CD14-positive monocyte (primary cell): ENCODE data around the gene MTF1. TPM values are rescaled to one million over a fixed set of nuclear protein-coding genes. Genes with fewer than 3 reads are reported as not detected.

ENCODE experiments used
- DNase-seq, 3 donors: peaks; one replicate each; pipeline ENCODE4 v3.0.0-alpha.2; 2011 to 2022
- H2AFZ ChIP-seq: 2 replicates; pipeline ENCODE4 v1.6.0; 2012; ENCODE audit warnings: mild to moderate bottlenecking, low read depth, low read length, inconsistent platforms; ENCODE audit not compliant: insufficient read depth, poor library complexity, severe bottlenecking
- H3K27ac ChIP-seq, 2 donors: 1 replicate in 1 of 2; 2 replicates in 1 of 2; pipeline ENCODE4 v1.5.1; 2012 to 2013; ENCODE audit warnings: low read length in 2 of 2, control low read depth in 1 of 2, inconsistent platforms in 1 of 2, low read depth in 1 of 2, mild to moderate bottlenecking in 1 of 2
- H3K27me3 ChIP-seq, 2 donors: one replicate each; pipeline versions ENCODE4 v1.6.0 to v1.6.1; 2011 to 2013; ENCODE audit warnings: low read length in 2 of 2; ENCODE audit not compliant: control insufficient read depth in 2 of 2, insufficient read depth in 2 of 2
- H3K36me3 ChIP-seq, 2 donors: replicated peaks in 1 of 2; 1 replicate in 1 of 2; 2 replicates in 1 of 2; pipeline versions ENCODE4 v1.5.1 to v1.6.1; 2012 to 2013; ENCODE audit warnings: low read length in 2 of 2, control low read depth in 1 of 2, inconsistent platforms in 1 of 2, mild to moderate bottlenecking in 1 of 2; ENCODE audit not compliant: insufficient read depth in 2 of 2, control insufficient read depth in 1 of 2
- H3K4me1 ChIP-seq, 2 donors: 1 replicate in 1 of 2; 2 replicates in 1 of 2; pipeline versions ENCODE4 v1.5.1 to v1.6.1; 2012 to 2013; ENCODE audit warnings: low read length in 2 of 2, control low read depth in 1 of 2, inconsistent platforms in 1 of 2, mild to moderate bottlenecking in 1 of 2, moderate library complexity in 1 of 2; ENCODE audit not compliant: insufficient read depth in 2 of 2, control insufficient read depth in 1 of 2
- H3K4me2 ChIP-seq: replicated peaks from 2 replicates; pipeline ENCODE3; 2012; ENCODE audit warnings: low read length, moderate library complexity, mild to moderate bottlenecking; ENCODE audit not compliant: poor library complexity, severe bottlenecking; ENCODE audit errors: extremely low read depth
- H3K4me3 ChIP-seq, 3 experiments: fragments of 200-600 bp in 1 of 3; sonication (generic) in 1 of 3; replicated peaks in 1 of 3; 1 replicate in 2 of 3; 2 replicates in 1 of 3; pipeline ENCODE4 v1.5.1; 2011 to 2013; ENCODE audit warnings: low read length in 3 of 3, mild to moderate bottlenecking in 3 of 3, control low read depth in 2 of 3, low read depth in 2 of 3, inconsistent platforms in 1 of 3, moderate library complexity in 1 of 3
- H3K79me2 ChIP-seq: 2 replicates; pipeline ENCODE4 v1.6.0; 2012; ENCODE audit warnings: mild to moderate bottlenecking, control low read depth, inconsistent platforms, low read length, moderate library complexity; ENCODE audit not compliant: insufficient read depth
- H3K9ac ChIP-seq: 2 replicates; pipeline ENCODE4 v1.6.0; 2017; ENCODE audit warnings: low read length, mild to moderate bottlenecking; ENCODE audit not compliant: insufficient read depth, poor library complexity, severe bottlenecking
- H3K9me3 ChIP-seq, 2 donors: replicated peaks in 1 of 2; 1 replicate in 1 of 2; 2 replicates in 1 of 2; pipeline versions ENCODE4 v1.5.1 to v1.6.1; 2012 to 2013; ENCODE audit warnings: low read length in 2 of 2, control low read depth in 1 of 2; ENCODE audit not compliant: control insufficient read depth in 1 of 2, insufficient read depth in 1 of 2
- H4K20me1 ChIP-seq: 2 replicates; pipeline ENCODE4 v1.6.0; 2012; ENCODE audit warnings: mild to moderate bottlenecking, low read length, control low read depth, moderate library complexity; ENCODE audit not compliant: insufficient read depth
- H3K27ac Mint-ChIP-seq, 7 donors: one replicate each; pipeline ENCODE4 v1.8.0; 2020; ENCODE audit warnings: mild to moderate bottlenecking in 7 of 7, mixed read lengths in 7 of 7, moderate library complexity in 6 of 7, inconsistent platforms in 2 of 7
- H3K27me3 Mint-ChIP-seq, 3 donors: one replicate each; pipeline ENCODE4 v1.8.0; 2021 to 2022; ENCODE audit warnings: low read depth in 3 of 3, mild to moderate bottlenecking in 3 of 3, mixed read lengths in 3 of 3, moderate library complexity in 3 of 3, inconsistent platforms in 1 of 3
- H3K36me3 Mint-ChIP-seq, 2 donors: one replicate each; pipeline ENCODE4 v1.8.0; 2020; ENCODE audit warnings: mixed read lengths in 2 of 2, inconsistent platforms in 1 of 2, mild to moderate bottlenecking in 1 of 2
- H3K4me1 Mint-ChIP-seq: one replicate; pipeline ENCODE4 v1.8.0; 2020; ENCODE audit warnings: mild to moderate bottlenecking, mixed read lengths
- H3K4me3 Mint-ChIP-seq, 2 donors: one replicate each; pipeline ENCODE4 v1.8.0; 2020; ENCODE audit warnings: mild to moderate bottlenecking in 2 of 2, mixed read lengths in 2 of 2, moderate library complexity in 1 of 2
- H3K9me3 Mint-ChIP-seq, 7 donors: one replicate each; pipeline ENCODE4 v1.8.0; 2020 to 2022; ENCODE audit warnings: mixed read lengths in 7 of 7, mild to moderate bottlenecking in 6 of 7, moderate library complexity in 6 of 7, inconsistent platforms in 2 of 7
- WGBS: methylation state at CpG from one replicate; pipeline ENCODE4 v1.1.5; 2013; ENCODE audit warnings: missing lambda C conversion rate; ENCODE audit not compliant: insufficient coverage; 5-methylcytosine and 5-hydroxymethylcytosine counted together
- intact Hi-C, 2 donors: fragments of 100-400 bp; cut with micrococcal nuclease; formaldehyde crosslinking; loops; one replicate each; pipeline versions ENCODE4 v1.15.0 to v1.15.1; 2023
- polyA plus RNA-seq, 3 donors: library from polyadenylated mRNA; depleted of rRNA in 1 of 3; unstranded in 2 of 3; stranded (reverse) in 1 of 3; fragments of 300-500 nt in 2 of 3; fragments of >200 nt in 1 of 3; fragmentation: Illumina TruSeq in 2 of 3; gene quantifications; 1 replicate in 2 of 3; 2 replicates in 1 of 3; pipeline ENCODE4 v1.2.3, GENCODE V29; 2012 to 2021
- TF ChIP-seq, protein P1 (sequence below): fragments of 200-600 bp; IDR thresholded peaks from one replicate; pipeline ENCODE4 v1.8.0; 2022; ENCODE audit warnings: antibody characterized with exemption, mild to moderate bottlenecking

MTF1 gene
- polyA plus RNA-seq, 3 donors: 17.1 to 41.0 (median 29.6) TPM

DNA sequence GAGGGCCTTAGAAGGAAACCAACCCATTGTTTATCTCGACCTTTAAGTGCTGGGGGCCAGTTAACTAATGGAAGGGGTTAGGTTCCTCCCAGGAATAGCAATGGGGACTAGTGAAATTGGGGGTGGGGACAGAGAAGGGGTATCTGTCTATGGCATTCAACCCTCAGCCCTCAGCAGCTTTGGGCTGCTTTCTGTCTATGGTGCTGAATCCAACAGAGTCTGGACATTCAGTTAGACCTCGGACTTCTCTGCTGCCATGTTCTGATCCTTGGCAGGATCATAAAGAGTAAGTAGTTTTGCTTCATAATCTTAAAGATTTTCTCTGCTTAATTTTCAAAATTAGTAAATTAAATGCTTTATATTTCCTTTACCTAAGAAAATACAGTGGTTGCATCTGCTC lies 91.9 kb downstream of the MTF1 start:
- Histone ChIP-seq H3K36me3 (no peaks in the 10 kb centered on the region), H2AFZ (no peak overlapping the region), H3K27me3 (peaks cover 49 to 74% of the 10 kb centered on the region in 2 donors), H3K4me1 (no peaks in the 10 kb centered on the region), H3K4me2 (no peak overlapping the region), H3K79me2 (no peaks in the 10 kb centered on the region), H3K4me3 (no peak overlapping the region), H3K9me3 (peaks cover 0 to 29% of the 10 kb centered on the region in 2 donors), H3K9ac (no peak overlapping the region), H3K27ac (no peak overlapping the region), H4K20me1 (no peaks in the 10 kb centered on the region)
- Mint-ChIP-seq H3K4me1 (peaks cover 5% of the 10 kb centered on the region), H3K27ac (no peak overlapping the region), H3K4me3 (no peak overlapping the region), H3K9me3 (peaks cover 8 to 32% (median 13%) of the 10 kb centered on the region in 7 donors), H3K36me3 (peaks cover 0 to 5% of the 10 kb centered on the region in 2 donors), H3K27me3 (peaks cover 61 to 85% (median 68%) of the 10 kb centered on the region in 3 donors)
- DNase-seq: no peak
- TF ChIP-seq, protein P1, sequence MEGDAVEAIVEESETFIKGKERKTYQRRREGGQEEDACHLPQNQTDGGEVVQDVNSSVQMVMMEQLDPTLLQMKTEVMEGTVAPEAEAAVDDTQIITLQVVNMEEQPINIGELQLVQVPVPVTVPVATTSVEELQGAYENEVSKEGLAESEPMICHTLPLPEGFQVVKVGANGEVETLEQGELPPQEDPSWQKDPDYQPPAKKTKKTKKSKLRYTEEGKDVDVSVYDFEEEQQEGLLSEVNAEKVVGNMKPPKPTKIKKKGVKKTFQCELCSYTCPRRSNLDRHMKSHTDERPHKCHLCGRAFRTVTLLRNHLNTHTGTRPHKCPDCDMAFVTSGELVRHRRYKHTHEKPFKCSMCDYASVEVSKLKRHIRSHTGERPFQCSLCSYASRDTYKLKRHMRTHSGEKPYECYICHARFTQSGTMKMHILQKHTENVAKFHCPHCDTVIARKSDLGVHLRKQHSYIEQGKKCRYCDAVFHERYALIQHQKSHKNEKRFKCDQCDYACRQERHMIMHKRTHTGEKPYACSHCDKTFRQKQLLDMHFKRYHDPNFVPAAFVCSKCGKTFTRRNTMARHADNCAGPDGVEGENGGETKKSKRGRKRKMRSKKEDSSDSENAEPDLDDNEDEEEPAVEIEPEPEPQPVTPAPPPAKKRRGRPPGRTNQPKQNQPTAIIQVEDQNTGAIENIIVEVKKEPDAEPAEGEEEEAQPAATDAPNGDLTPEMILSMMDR: no peak
- intact Hi-C loops: no loop called here
- no CpG with 5 or more reads among the region's 2 CpGs for WGBS

DNA sequence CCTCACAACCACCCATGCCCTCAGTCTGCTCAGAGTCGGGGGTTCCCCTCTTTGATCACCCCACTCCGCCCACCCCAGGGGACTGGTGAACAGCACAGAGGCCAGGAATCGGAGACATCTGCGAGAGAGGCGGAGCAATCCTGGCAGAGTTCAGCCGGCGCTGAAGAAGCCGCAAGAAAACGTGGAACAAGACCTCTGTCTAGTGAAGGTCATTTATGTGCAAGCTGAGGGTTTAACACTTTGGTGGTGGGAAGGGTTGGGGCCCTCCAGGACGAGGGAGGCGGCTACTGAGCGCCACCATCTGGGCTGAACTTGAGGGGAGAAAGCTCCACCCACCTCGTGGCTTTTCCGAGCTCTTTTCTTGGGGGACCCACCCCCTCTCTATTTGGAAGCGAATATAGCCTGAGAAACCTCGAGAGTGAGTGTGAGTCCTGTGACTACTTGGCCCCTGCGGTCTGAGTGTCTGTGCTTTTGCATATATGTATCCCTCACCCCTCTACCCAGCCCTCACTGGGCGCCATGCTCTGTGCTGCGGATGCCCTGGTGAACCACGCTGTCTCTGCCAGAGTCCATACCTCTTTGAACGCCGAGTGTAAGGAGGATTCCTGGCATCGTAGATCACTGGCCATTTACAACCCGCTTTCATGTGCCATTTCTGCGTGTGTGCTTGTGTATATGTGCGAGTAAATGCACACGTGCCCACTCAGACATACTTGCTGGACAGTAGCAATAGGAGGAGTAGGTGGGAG lies 93.3 kb downstream of the MTF1 start:
- TF ChIP-seq, protein P1: no peak
- intact Hi-C loops: no loop called here
- H3K27me3 ChIP-seq: peaks cover 49 to 86% of the 10 kb centered on the region in 2 donors
- H3K4me2 ChIP-seq: no peak overlapping the region
- peaks cover 72 to 96% (median 78%) of the 10 kb centered on the region in 3 donors for H3K27me3 Mint-ChIP-seq
- no peak overlapping the region for H3K27ac Mint-ChIP-seq
- no peak for DNase-seq
- H3K36me3 ChIP-seq: no peaks in the 10 kb centered on the region
- no peak overlapping the region for H3K4me3 ChIP-seq
- no peak overlapping the region for H2AFZ ChIP-seq
- H3K9me3 Mint-ChIP-seq: peaks cover 8 to 32% (median 13%) of the 10 kb centered on the region in 7 donors
- no peak overlapping the region for H3K27ac ChIP-seq
- no peaks in the 10 kb centered on the region for H3K79me2 ChIP-seq
- 9% methylated on average over 11 of the region's 27 CpGs for WGBS
- peaks cover 5% of the 10 kb centered on the region for H3K4me1 Mint-ChIP-seq
- H3K4me1 ChIP-seq: no peaks in the 10 kb centered on the region
- H3K4me3 Mint-ChIP-seq: peak overlapping the region in 1 of 2 donors; percentile 64
- peaks cover 0 to 29% of the 10 kb centered on the region in 2 donors for H3K9me3 ChIP-seq
- H3K36me3 Mint-ChIP-seq: peaks cover 0 to 5% of the 10 kb centered on the region in 2 donors
- H3K9ac ChIP-seq: no peak overlapping the region
- H4K20me1 ChIP-seq: no peaks in the 10 kb centered on the region
